ENCODE measurements around the gene ANKRD33B.
"Not testable (repeated sequence)": the region's sequence is repeated elsewhere in the genome, so short reads cannot be mapped to it uniquely, and the experiment has no call there.

ANKRD33B gene

GRCh38 chr5:10537624-10538023 is 26.2 kb upstream of the ANKRD33B start:
- no peak for DNase-seq (ENCODE audit: low read depth)

- no peak for DNase-seq (ENCODE audit: low read depth)
Observed at GRCh38 chr5:10538103-10538788, 25.6 kb upstream of the ANKRD33B start.

GRCh38 chr5:10538789-10539686 is 24.8 kb upstream of the ANKRD33B start:
- no peak for DNase-seq (ENCODE audit: low read depth)

- no peak for DNase-seq (ENCODE audit: low read depth)
Observed at GRCh38 chr5:10539687-10539998, 24.2 kb upstream of the ANKRD33B start.

GRCh38 chr5:10540036-10540544 is 23.8 kb upstream of the ANKRD33B start:
- DNase-seq (ENCODE audit: low read depth) = no peak

GRCh38 chr5:10540951-10541646 is 22.8 kb upstream of the ANKRD33B start:
- DNase-seq (ENCODE audit: low read depth) = no peak

- DNase-seq (ENCODE audit: low read depth) = no peak
Observed at GRCh38 chr5:10542055-10542550, 21.8 kb upstream of the ANKRD33B start.

GRCh38 chr5:10543585-10544040 is 20.3 kb upstream of the ANKRD33B start:
- DNase-seq (ENCODE audit: low read depth) = no peak

GRCh38 chr5:10545084-10545483 is 18.8 kb upstream of the ANKRD33B start:
- no peak for DNase-seq (ENCODE audit: low read depth)

- no peak for DNase-seq (ENCODE audit: low read depth)
Observed at GRCh38 chr5:10546186-10546585, 17.7 kb upstream of the ANKRD33B start.

GRCh38 chr5:10548418-10549122 is 15.3 kb upstream of the ANKRD33B start:
- no peak for DNase-seq (ENCODE audit: low read depth)

GRCh38 chr5:10549123-10549514 is 14.8 kb upstream of the ANKRD33B start:
- DNase-seq (ENCODE audit: low read depth) = not testable (repeated sequence)

- DNase-seq (ENCODE audit: low read depth) = no peak
Observed at GRCh38 chr5:10550222-10550995, 13.5 kb upstream of the ANKRD33B start.

- DNase-seq (ENCODE audit: low read depth) = no peak
Observed at GRCh38 chr5:10551782-10552138, 12.1 kb upstream of the ANKRD33B start.

GRCh38 chr5:10552183-10553143 is 11.4 kb upstream of the ANKRD33B start:
- no peak for DNase-seq (ENCODE audit: low read depth)

GRCh38 chr5:10553476-10553875 is 10.4 kb upstream of the ANKRD33B start:
- DNase-seq (ENCODE audit: low read depth) = no peak

GRCh38 chr5:10555277-10555684 is 8.6 kb upstream of the ANKRD33B start:
- DNase-seq (ENCODE audit: low read depth) = no peak

GRCh38 chr5:10556289-10556807 is 7.5 kb upstream of the ANKRD33B start:
- DNase-seq (ENCODE audit: low read depth) = no peak

- no peak for DNase-seq (ENCODE audit: low read depth)
Observed at GRCh38 chr5:10556893-10557746, 6.8 kb upstream of the ANKRD33B start.
